ENCODE measurements around the gene DENND4C.
A peak's percentile ranks its signal among the peaks of the same experiment; 100 is the strongest.
"Not testable (repeated sequence)": the region's sequence is repeated elsewhere in the genome, so short reads cannot be mapped to it uniquely, and the experiment has no call there.

The DENND4C gene

GRCh38 chr9:19379697-19380046 lies 149.2 kb downstream of the DENND4C start:
- H3K4me3 ChIP-seq (replicated peaks; ENCODE audit: low read depth, low read length), result peak overlapping the region; percentile 73
- TF ChIP-seq CTCF (IDR thresholded peaks at IDR 0.05; ENCODE audit: low read length, missing control alignments), result no peak
- peak; percentile 35 for DNase-seq (ENCODE audit: low read depth)

- peak overlapping the region; percentile 73 for H3K4me3 ChIP-seq (replicated peaks; ENCODE audit: low read depth, low read length)
- TF ChIP-seq CTCF (IDR thresholded peaks at IDR 0.05; ENCODE audit: low read length, missing control alignments), result no peak
- DNase-seq (ENCODE audit: low read depth), result no peak
Measured at GRCh38 chr9:19380826-19381075, 150.3 kb downstream of the DENND4C start.

- DNase-seq (ENCODE audit: low read depth), result no peak
- no peak overlapping the region for H3K4me3 ChIP-seq (replicated peaks; ENCODE audit: low read depth, low read length)
- TF ChIP-seq CTCF (IDR thresholded peaks at IDR 0.05; ENCODE audit: low read length, missing control alignments), result no peak
Measured at GRCh38 chr9:19381656-19382055, 151.2 kb downstream of the DENND4C start.

GRCh38 chr9:19385212-19385611 lies 154.7 kb downstream of the DENND4C start:
- not testable (repeated sequence) for DNase-seq (ENCODE audit: low read depth); H3K4me3 ChIP-seq (replicated peaks; ENCODE audit: low read depth, low read length)

GRCh38 chr9:19385786-19386501 lies 155.5 kb downstream of the DENND4C start:
- TF ChIP-seq CTCF (IDR thresholded peaks at IDR 0.05; ENCODE audit: low read length, missing control alignments), result no peak
- DNase-seq (ENCODE audit: low read depth), result no peak
- H3K4me3 ChIP-seq (replicated peaks; ENCODE audit: low read depth, low read length), result no peak overlapping the region

- no peak overlapping the region for H3K4me3 ChIP-seq (replicated peaks; ENCODE audit: low read depth, low read length)
- TF ChIP-seq CTCF (IDR thresholded peaks at IDR 0.05; ENCODE audit: low read length, missing control alignments), result no peak
- DNase-seq (ENCODE audit: low read depth), result peak; percentile 64
Measured at GRCh38 chr9:19386502-19387044, 156.1 kb downstream of the DENND4C start.

GRCh38 chr9:19387317-19387716 lies 156.8 kb downstream of the DENND4C start:
- TF ChIP-seq CTCF (IDR thresholded peaks at IDR 0.05; ENCODE audit: low read length, missing control alignments), result no peak
- no peak for DNase-seq (ENCODE audit: low read depth)
- H3K4me3 ChIP-seq (replicated peaks; ENCODE audit: low read depth, low read length), result no peak overlapping the region

GRCh38 chr9:19389539-19389938 lies 159.0 kb downstream of the DENND4C start:
- H3K4me3 ChIP-seq (replicated peaks; ENCODE audit: low read depth, low read length); DNase-seq (ENCODE audit: low read depth): not testable (repeated sequence)

All from fibroblast of pulmonary artery (primary cell).